GM12874 (cell line): ENCODE data around the gene DOHH.

Source experiments
- TF ChIP-seq, protein P1 (sequence below): IDR thresholded peaks from 2 replicates; pipeline ENCODE4 v1.5.1; 2011; ENCODE audit warnings: low read depth, mild to moderate bottlenecking, control low read depth, low read length, moderate library complexity; ENCODE audit not compliant: insufficient read depth

The DOHH gene

DNA sequence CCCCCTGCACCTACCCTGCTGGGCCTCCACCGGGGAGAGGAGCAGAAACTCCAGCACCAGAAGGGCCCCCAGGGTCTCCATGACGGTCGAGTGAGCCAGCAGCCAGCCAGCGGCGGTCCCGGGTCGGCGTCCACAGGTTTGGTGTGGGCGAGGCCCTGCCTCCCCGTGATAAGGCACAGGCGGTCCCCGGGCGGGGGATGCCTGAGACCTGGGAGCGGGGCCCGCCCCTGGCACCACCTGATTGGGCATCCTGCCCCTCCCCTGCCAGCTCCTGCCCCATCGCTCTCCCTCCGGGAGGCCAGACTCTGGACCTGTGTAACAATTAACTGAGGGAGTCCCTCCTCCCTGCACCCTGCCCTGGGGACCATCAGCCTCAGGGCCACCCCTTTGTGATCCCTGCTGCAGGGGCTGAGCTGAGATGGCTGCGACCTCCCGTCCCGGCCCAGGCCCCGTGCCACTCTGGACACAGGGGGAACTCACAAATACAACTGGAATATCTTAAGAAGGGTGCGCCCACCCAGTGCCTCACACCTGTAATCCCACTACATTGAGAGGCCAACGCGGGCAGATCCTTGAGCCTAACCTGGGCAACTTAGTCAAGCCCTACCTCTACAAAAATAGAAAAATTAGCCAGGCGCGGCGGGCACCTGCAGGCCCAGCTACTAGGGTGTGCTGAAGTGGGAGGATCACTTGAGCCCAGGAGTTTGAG lies 19.9 kb downstream of the DOHH start, which contains the start of gene SMIM24:
Gene SMIM24, minus strand, starts transcription at position 143 of the 709 bp plus-strand sequence. Its CDS starts 62 bp downstream, at position 81.
- TF ChIP-seq, protein P1, sequence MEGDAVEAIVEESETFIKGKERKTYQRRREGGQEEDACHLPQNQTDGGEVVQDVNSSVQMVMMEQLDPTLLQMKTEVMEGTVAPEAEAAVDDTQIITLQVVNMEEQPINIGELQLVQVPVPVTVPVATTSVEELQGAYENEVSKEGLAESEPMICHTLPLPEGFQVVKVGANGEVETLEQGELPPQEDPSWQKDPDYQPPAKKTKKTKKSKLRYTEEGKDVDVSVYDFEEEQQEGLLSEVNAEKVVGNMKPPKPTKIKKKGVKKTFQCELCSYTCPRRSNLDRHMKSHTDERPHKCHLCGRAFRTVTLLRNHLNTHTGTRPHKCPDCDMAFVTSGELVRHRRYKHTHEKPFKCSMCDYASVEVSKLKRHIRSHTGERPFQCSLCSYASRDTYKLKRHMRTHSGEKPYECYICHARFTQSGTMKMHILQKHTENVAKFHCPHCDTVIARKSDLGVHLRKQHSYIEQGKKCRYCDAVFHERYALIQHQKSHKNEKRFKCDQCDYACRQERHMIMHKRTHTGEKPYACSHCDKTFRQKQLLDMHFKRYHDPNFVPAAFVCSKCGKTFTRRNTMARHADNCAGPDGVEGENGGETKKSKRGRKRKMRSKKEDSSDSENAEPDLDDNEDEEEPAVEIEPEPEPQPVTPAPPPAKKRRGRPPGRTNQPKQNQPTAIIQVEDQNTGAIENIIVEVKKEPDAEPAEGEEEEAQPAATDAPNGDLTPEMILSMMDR, result no peak

DNA sequence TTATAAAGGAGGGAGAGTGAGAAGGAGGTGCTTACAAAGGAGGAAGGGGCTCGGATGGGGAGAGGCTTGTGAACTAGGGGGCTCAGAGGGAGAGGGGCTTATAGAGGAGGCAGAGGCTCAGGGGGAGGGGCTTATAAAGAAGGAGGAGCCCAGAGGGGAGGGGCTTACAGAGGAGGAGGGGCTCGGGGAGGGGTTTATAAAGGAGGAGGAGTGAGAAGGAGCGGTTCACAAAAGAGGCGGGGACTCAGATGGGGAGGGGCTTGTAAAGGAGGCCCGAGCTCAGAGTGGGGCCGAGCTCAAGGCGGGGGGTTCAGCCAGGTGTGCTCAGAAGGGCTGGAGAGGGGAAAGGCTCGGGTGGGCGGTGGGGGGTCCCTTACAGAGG lies 20.6 kb downstream of the DOHH start:
- TF ChIP-seq, protein P1, result no peak

- TF ChIP-seq, protein P1, result no peak
Measured at GRCh38 chr19:3479177-3479833, 21.2 kb downstream of the DOHH start.

DNA sequence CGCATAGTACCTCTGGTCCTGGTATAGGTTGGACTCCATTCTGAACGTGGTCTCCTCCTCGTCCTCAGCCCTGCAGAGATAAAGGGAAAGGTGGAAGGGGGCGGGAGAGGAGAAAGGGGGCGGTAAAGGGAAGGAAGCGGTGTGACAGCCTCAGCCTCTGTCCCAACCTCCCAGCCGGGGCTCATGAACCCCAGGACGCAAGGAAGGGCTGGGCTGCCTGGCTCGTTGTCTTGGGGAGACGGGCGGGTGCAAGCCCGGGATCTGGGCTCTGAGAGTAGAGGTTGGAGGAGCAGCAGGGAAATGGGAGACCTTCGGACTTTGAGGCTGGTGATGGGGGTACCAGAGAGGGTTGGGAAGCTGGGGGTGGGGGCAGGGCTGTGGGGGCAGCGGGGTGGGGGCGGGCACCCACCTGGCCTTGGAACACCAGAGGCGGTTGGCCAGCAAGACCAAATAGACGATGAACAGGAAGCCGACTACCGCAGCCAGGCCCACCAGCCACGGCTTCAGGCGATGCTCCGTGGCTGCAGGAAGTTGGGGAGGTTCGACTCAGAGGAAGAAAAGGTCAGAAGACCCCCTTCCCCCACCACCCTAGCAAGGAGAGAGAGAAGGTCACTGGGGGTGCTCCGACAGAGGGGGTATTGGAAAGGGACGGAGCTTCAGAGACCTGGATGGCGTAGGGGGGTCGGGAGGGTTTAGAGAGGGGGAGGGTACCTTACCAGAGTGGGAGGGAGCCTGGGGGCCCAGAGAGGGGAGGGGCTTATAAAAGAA lies 21.9 kb downstream of the DOHH start:
- TF ChIP-seq, protein P1, result no peak

DNA sequence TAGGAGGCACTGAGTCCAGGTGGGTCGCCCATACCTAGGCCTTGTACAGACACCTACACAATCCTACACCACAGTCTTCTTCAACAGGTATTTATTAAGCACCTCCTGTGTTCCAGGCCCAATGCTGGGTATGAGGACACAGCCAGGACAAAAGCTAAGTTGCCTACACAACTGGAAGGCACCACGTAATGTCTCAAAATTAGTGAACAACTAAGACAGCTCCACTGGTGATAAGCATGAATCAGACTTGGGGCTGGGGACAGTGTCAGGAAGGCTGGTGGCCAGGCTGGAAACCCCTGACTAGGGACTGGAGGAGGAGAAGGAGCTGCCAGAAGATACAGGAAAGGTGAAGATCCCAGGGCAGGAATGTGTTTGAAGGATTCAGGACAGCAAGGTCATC lies 22.5 kb downstream of the DOHH start:
- TF ChIP-seq, protein P1, result no peak

- TF ChIP-seq, protein P1, result no peak
Measured at GRCh38 chr19:3477506-3477905, 23.0 kb downstream of the DOHH start.

- TF ChIP-seq, protein P1, result no peak
Measured at GRCh38 chr19:3476830-3477229, 23.6 kb downstream of the DOHH start.
